H1 (cell line): ENCODE results near the gene PIGBOS1. TPM values are rescaled to one million over a fixed set of nuclear protein-coding genes. Genes with fewer than 3 reads are reported as not detected.

ENCODE experiments used
- CTCF ChIA-PET: fragments of 300-600 bp; sonication (Branson Sonifier 250); formaldehyde crosslinking; loops from one replicate; lab custom pipeline; 2021; ENCODE audit not compliant: partially characterized antibody; lab: Charles Lee
- POLR2A ChIA-PET: fragments of 300-600 bp; sonication (Branson Sonifier 250); formaldehyde crosslinking; loops from one replicate; lab custom pipeline; 2021; ENCODE audit warnings: inconsistent platforms; ENCODE audit not compliant: partially characterized antibody; lab: Charles Lee
- DNase-seq, 2 experiments: peaks; one replicate each; pipeline versions ENCODE4 v3.0.0 to v3.0.0-alpha.2; 2010 to 2022; ENCODE audit warnings: low spot score in 2 of 2, low read depth in 1 of 2, mixed read lengths in 1 of 2
- FAIRE-seq: peaks from 2 replicates; lab custom pipeline; 2011; peaks lifted over from hg19 to GRCh38; lab: Jason Lieb, UNC
- H2AFZ ChIP-seq: 2 replicates; pipeline ENCODE4 v1.8.1; 2012; ENCODE audit warnings: low read length, inconsistent platforms
- H2AK5ac ChIP-seq: 2 replicates; pipeline ENCODE4 v1.6.1; 2013; ENCODE audit warnings: low read depth, low read length
- H2BK120ac ChIP-seq: replicated peaks from 2 replicates; pipeline ENCODE3; 2013; ENCODE audit warnings: low read depth, low read length, inconsistent platforms
- H2BK12ac ChIP-seq: 2 replicates; pipeline ENCODE4 v1.6.1; 2013; ENCODE audit warnings: low read depth, low read length
- H2BK15ac ChIP-seq: 2 replicates; pipeline ENCODE4 v1.6.1; 2013; ENCODE audit warnings: low read length
- H2BK20ac ChIP-seq: 2 replicates; pipeline ENCODE4 v1.6.1; 2013; ENCODE audit warnings: low read length
- H2BK5ac ChIP-seq: 2 replicates; pipeline ENCODE4 v1.6.1; 2013; ENCODE audit warnings: low read depth, low read length
- H3K14ac ChIP-seq: 2 replicates; pipeline ENCODE4 v1.6.1; 2013; ENCODE audit warnings: inconsistent platforms; ENCODE audit not compliant: insufficient read length
- H3K18ac ChIP-seq: 2 replicates; pipeline ENCODE4 v1.6.1; 2013; ENCODE audit warnings: low read length; ENCODE audit errors: extremely low read depth
- H3K23ac ChIP-seq: 2 replicates; pipeline ENCODE4 v1.6.1; 2013; ENCODE audit warnings: inconsistent platforms; ENCODE audit not compliant: insufficient read length
- H3K23me2 ChIP-seq: 2 replicates; pipeline ENCODE4 v1.6.1; 2013; ENCODE audit warnings: low read depth, low read length
- H3K27ac ChIP-seq: 2 replicates; pipeline ENCODE4 v1.6.1; 2011; ENCODE audit warnings: low read depth, low read length, inconsistent platforms
- H3K27me3 ChIP-seq, 4 experiments: replicated peaks in 1 of 4; 1 replicate in 1 of 4; 2 replicates in 3 of 4; pipeline versions ENCODE4 v1.6.1 to v1.8.1; 2011 to 2013; ENCODE audit warnings: low read length in 3 of 4, mild to moderate bottlenecking in 3 of 4, inconsistent platforms in 2 of 4, mixed read lengths in 2 of 4, moderate library complexity in 1 of 4; ENCODE audit not compliant: control insufficient read depth in 3 of 4, insufficient read depth in 3 of 4; ENCODE audit errors: extremely low read depth in 1 of 4
- H3K36me3 ChIP-seq, 4 experiments: 2 replicates each; pipeline versions ENCODE4 v1.6.1 to v1.8.1; 2011 to 2013; ENCODE audit warnings: mild to moderate bottlenecking in 4 of 4, low read length in 3 of 4, moderate library complexity in 2 of 4, control low read depth in 1 of 4, inconsistent platforms in 1 of 4; ENCODE audit not compliant: insufficient read depth in 4 of 4, control insufficient read depth in 2 of 4
- H3K4ac ChIP-seq: replicated peaks from 2 replicates; pipeline ENCODE3; 2013; ENCODE audit warnings: low read length, low read depth, mixed read lengths, inconsistent platforms; ENCODE audit not compliant: insufficient read length
- H3K4me1 ChIP-seq, 4 experiments: replicated peaks in 1 of 4; 1 replicate in 1 of 4; 2 replicates in 3 of 4; pipeline versions ENCODE4 v1.6.1 to v1.8.1; 2011 to 2013; ENCODE audit warnings: low read length in 3 of 4, inconsistent platforms in 2 of 4, mixed read lengths in 1 of 4; ENCODE audit not compliant: insufficient read depth in 4 of 4, control insufficient read depth in 3 of 4
- H3K4me2 ChIP-seq, 2 experiments: 2 replicates each; pipeline versions ENCODE4 v1.6.1 to v1.8.1; 2011 to 2013; ENCODE audit warnings: low read depth in 2 of 2, low read length in 2 of 2, control low read depth in 1 of 2, inconsistent platforms in 1 of 2, mild to moderate bottlenecking in 1 of 2; ENCODE audit not compliant: insufficient read depth in 1 of 2
- H3K4me3 ChIP-seq, 4 experiments: fragments of 200-600, 300-600 bp in 1 of 4; sonication (generic), shearing (Covaris generic), sonication (Bioruptor Twin) in 1 of 4; 2 replicates each; pipeline versions ENCODE4 v1.5.1 to v1.8.1; 2011 to 2016; ENCODE audit warnings: low read length in 4 of 4, low read depth in 3 of 4, control low read depth in 2 of 4, inconsistent platforms in 2 of 4, mild to moderate bottlenecking in 2 of 4, mixed read lengths in 1 of 4, moderate library complexity in 1 of 4; ENCODE audit not compliant: insufficient read depth in 2 of 4; ENCODE audit errors: extremely low read depth in 1 of 4
- H3K56ac ChIP-seq: replicated peaks from 2 replicates; pipeline ENCODE3; 2013; ENCODE audit warnings: low read depth, mild to moderate bottlenecking, mixed read lengths, low read length, inconsistent platforms; ENCODE audit not compliant: insufficient read length
- H3K79me1 ChIP-seq: 2 replicates; pipeline ENCODE4 v1.6.1; 2013; ENCODE audit warnings: low read depth, low read length, control low read depth
- H3K79me2 ChIP-seq, 2 experiments: 2 replicates each; pipeline versions ENCODE4 v1.6.1 to v1.8.1; 2012 to 2013; ENCODE audit warnings: low read length in 2 of 2, mild to moderate bottlenecking in 2 of 2, inconsistent platforms in 1 of 2; ENCODE audit not compliant: insufficient read depth in 2 of 2, control insufficient read depth in 1 of 2
- H3K9ac ChIP-seq, 4 experiments: replicated peaks in 1 of 4; 1 replicate in 1 of 4; 2 replicates in 3 of 4; pipeline versions ENCODE4 v1.6.1 to v1.8.1; 2011 to 2013; ENCODE audit warnings: low read depth in 3 of 4, low read length in 3 of 4, control low read depth in 2 of 4, mild to moderate bottlenecking in 2 of 4, moderate library complexity in 2 of 4, inconsistent platforms in 1 of 4; ENCODE audit errors: extremely low read depth in 1 of 4
- H3K9me3 ChIP-seq, 2 experiments: 2 replicates each; pipeline versions ENCODE4 v1.6.1 to v1.8.1; 2012 to 2013; ENCODE audit warnings: mild to moderate bottlenecking in 2 of 2, moderate library complexity in 2 of 2, control low read depth in 1 of 2, inconsistent platforms in 1 of 2, low read depth in 1 of 2, low read length in 1 of 2, mixed read lengths in 1 of 2; ENCODE audit not compliant: insufficient read depth in 2 of 2
- H4K20me1 ChIP-seq, 2 experiments: replicated peaks in 1 of 2; 2 replicates each; pipeline versions ENCODE3 to v1.8.1; 2011 to 2013; ENCODE audit warnings: inconsistent platforms in 2 of 2, low read length in 2 of 2, mild to moderate bottlenecking in 1 of 2; ENCODE audit not compliant: insufficient read depth in 2 of 2, control insufficient read depth in 1 of 2
- H4K5ac ChIP-seq: 2 replicates; pipeline ENCODE4 v1.6.1; 2013; ENCODE audit warnings: low read length, low read depth, mixed read lengths, inconsistent platforms; ENCODE audit not compliant: insufficient read length
- H4K8ac ChIP-seq: 2 replicates; pipeline ENCODE4 v1.8.0; 2013; ENCODE audit warnings: mild to moderate bottlenecking, moderate library complexity, low read length, inconsistent platforms; ENCODE audit not compliant: insufficient read depth; ENCODE audit errors: extremely low read depth
- H4K91ac ChIP-seq: replicated peaks from 2 replicates; pipeline ENCODE3; 2013; ENCODE audit warnings: low read length, mixed read lengths, inconsistent platforms; ENCODE audit not compliant: insufficient read length
- EGR1 ChIP-seq: IDR thresholded peaks from 2 replicates; pipeline ENCODE4 v1.6.1; 2011; ENCODE audit warnings: low read depth, low read length, borderline replicate concordance
- HDAC6 ChIP-seq: IDR thresholded peaks from one replicate; pipeline ENCODE4 v1.7.1; 2012; ENCODE audit warnings: low read depth, mild to moderate bottlenecking, inconsistent platforms, low read length, moderate library complexity
- POLR2AphosphoS5 ChIP-seq: IDR thresholded peaks from 2 replicates; pipeline ENCODE4 v1.6.1; 2011; ENCODE audit warnings: low read depth, low read length
- SP1 ChIP-seq: IDR thresholded peaks from 2 replicates; pipeline ENCODE4 v1.6.1; 2011; ENCODE audit warnings: low read depth, low read length
- WGBS, 2 experiments: shearing (Covaris generic) in 1 of 2; methylation state at CpG; one replicate each; pipeline versions ENCODE4 v1.1.6 to v1.1.7; 2013 to 2015; ENCODE audit warnings: low lambda C conversion rate in 2 of 2, mixed read lengths in 2 of 2, inconsistent platforms in 1 of 2, low coverage in 1 of 2, missing lambda C conversion rate in 1 of 2; ENCODE audit not compliant: insufficient replicate concordance in 2 of 2, insufficient coverage in 1 of 2, insufficient read length in 1 of 2; ENCODE audit errors: extremely low coverage in 1 of 2, missing lambda C conversion rate in 1 of 2; 5-methylcytosine and 5-hydroxymethylcytosine counted together
- polyA plus RNA-seq, 7 experiments: library from polyadenylated mRNA; depleted of rRNA in 3 of 7; stranded (reverse) in 5 of 7; unstranded in 2 of 7; fragments of >200 nt in 5 of 7; fragments of 200-250 nt in 2 of 7; gene quantifications; 1 replicate in 5 of 7; 2 replicates in 1 of 7; 4 replicates in 1 of 7; pipeline versions ENCODE4 v1.2.1 to v1.2.3, GENCODE V29; 2011 to 2013; ENCODE audit warnings: missing spikeins in 2 of 7, mixed read lengths in 2 of 7
- total RNA-seq: library from RNA; stranded (reverse); fragmentation: NEBNext Ultra II Directional; extraction: Animal tissue kit (Norgen Biotek cat#: 25700); gene quantifications from 2 replicates; pipeline ENCODE4 v1.2.1, GENCODE V29; 2021

PIGBOS1 gene
- total and polyA plus RNA-seq, 2 of the 8 experiments (the other 6 are each of a cell fraction or from before 2014, with no cell fraction given), result 7.8 to 16.7 TPM

DNA sequence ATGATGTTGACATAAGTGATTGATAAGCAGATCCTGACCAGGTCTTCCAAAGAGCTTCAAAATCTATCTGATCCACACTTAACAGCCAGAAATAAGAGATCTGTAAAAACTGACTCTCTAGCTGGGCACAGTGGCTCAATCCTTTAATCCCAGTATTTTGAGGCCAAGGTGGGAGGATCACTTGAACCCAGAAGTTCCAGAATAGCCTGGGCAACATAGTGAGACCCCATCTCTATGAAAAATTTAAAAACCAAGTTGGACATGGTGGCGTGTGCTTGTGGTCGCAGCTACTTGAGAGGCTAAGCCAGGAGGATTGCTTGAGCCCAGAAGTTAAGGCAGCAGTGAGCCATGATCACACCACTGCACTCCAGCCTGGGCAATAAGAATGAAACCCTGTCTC is 43.7 kb upstream of the PIGBOS1 start:
- Histone ChIP-seq H3K9me3 (no peaks in the 10 kb centered on the region), H3K27ac (no peak overlapping the region), H3K14ac (no peak overlapping the region), H3K79me1 (no peaks in the 10 kb centered on the region), H4K20me1 (no peaks in the 10 kb centered on the region), H2AFZ (no peak overlapping the region), H3K27me3 (no peaks in the 10 kb centered on the region), H4K5ac (no peak overlapping the region), H3K4me2 (no peak overlapping the region), H4K91ac (no peak overlapping the region), H2BK12ac (no peak overlapping the region), H2BK5ac (no peak overlapping the region), H3K56ac (no peak overlapping the region), H3K23me2 (no peaks in the 10 kb centered on the region), H2AK5ac (no peak overlapping the region), H3K18ac (no peak overlapping the region), H2BK120ac (no peak overlapping the region), H2BK15ac (no peak overlapping the region), H3K79me2 (no peaks in the 10 kb centered on the region), H3K9ac (no peak overlapping the region), H4K8ac (no peak overlapping the region), H3K36me3 (no peaks in the 10 kb centered on the region), H3K4me3 (no peak overlapping the region), H2BK20ac (no peak overlapping the region), H3K4me1 (no peaks in the 10 kb centered on the region), H3K23ac (no peak overlapping the region), H3K4ac (no peak overlapping the region)
- no peak for DNase-seq
- CTCF ChIA-PET, result no interaction called here
- POLR2A ChIA-PET, result no interaction called here
- no peak for FAIRE-seq
- 40% methylated on average over 2 of the region's 2 CpGs; no CpG with 5 or more reads in 1 of the 2 experiments for WGBS, 2 experiments
- no peak for TF ChIP-seq HDAC6
- no peak for TF ChIP-seq EGR1
- no peak for TF ChIP-seq SP1
- TF ChIP-seq POLR2AphosphoS5, result no peak
